ENCODE results near the gene MTRFR. TPM values are rescaled to one million over a fixed set of nuclear protein-coding genes. Genes with fewer than 3 reads are reported as not detected.

Gene MTRFR
- total RNA-seq, 1 experiment from 2014 or later: 15.7 TPM

DNA sequence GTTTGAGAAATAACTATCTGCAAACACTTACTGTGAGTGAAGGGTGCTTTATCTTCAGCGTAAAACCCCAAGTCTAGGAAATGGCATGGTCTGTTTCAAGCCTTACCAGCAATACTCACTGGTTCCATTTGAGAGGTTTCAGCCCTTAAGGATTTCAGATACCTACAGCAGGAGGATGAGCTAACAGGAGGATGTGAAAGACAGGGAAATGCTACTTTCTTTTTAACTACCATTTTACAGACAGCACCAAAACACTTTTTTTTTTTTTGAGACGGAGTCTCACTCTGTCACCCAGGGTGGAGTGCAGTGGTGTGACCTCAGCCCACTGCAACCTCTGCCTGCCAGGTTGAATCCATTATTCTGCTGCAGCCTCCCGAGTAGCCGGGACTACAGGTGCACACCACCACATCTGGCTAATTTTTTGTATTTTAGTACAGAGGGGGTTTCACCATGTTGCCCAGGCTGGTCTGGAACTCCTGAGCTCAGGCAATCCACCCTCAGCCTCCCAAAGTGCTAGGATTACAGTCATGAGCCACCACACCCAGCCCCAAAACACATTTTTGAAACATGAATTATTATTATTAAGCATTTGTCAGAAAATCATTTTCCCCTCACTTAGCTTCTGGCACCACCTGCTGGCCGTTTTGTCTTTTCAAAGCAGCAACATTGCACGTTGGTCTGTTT lies 4.6 kb downstream of the MTRFR start:
- Mint-ChIP-seq H3K9me3 (no peaks in the 10 kb centered on the region), H3K4me3 (no peak overlapping the region), H3K27me3 (ENCODE audit: low read depth) (no peaks in the 10 kb centered on the region), H3K27ac (peak overlapping the region; percentile 76), H3K4me1 (peaks cover 12% of the 10 kb centered on the region), H3K36me3 (peaks cover 16% of the 10 kb centered on the region)
- POLR2A ChIA-PET: no interaction called here
- CTCF ChIA-PET: interaction anchor here (0.6 to 4.0 kb wide), 51 partner anchors 9 to 444 kb away, joined by 3 to 42 read pairs (median 4); partner anchors contain the start of genes KMT5A, OGFOD2 and SBNO1
- DNase-seq (ENCODE audit: low spot score) (peak; percentile 63), ATAC-seq (no peak)
- TF ChIP-seq, protein P1, sequence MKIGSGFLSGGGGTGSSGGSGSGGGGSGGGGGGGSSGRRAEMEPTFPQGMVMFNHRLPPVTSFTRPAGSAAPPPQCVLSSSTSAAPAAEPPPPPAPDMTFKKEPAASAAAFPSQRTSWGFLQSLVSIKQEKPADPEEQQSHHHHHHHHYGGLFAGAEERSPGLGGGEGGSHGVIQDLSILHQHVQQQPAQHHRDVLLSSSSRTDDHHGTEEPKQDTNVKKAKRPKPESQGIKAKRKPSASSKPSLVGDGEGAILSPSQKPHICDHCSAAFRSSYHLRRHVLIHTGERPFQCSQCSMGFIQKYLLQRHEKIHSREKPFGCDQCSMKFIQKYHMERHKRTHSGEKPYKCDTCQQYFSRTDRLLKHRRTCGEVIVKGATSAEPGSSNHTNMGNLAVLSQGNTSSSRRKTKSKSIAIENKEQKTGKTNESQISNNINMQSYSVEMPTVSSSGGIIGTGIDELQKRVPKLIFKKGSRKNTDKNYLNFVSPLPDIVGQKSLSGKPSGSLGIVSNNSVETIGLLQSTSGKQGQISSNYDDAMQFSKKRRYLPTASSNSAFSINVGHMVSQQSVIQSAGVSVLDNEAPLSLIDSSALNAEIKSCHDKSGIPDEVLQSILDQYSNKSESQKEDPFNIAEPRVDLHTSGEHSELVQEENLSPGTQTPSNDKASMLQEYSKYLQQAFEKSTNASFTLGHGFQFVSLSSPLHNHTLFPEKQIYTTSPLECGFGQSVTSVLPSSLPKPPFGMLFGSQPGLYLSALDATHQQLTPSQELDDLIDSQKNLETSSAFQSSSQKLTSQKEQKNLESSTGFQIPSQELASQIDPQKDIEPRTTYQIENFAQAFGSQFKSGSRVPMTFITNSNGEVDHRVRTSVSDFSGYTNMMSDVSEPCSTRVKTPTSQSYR (CRISPR knock-in tag; IDR thresholded peaks at IDR 0.05): no peak
- TF ChIP-seq, protein P2, sequence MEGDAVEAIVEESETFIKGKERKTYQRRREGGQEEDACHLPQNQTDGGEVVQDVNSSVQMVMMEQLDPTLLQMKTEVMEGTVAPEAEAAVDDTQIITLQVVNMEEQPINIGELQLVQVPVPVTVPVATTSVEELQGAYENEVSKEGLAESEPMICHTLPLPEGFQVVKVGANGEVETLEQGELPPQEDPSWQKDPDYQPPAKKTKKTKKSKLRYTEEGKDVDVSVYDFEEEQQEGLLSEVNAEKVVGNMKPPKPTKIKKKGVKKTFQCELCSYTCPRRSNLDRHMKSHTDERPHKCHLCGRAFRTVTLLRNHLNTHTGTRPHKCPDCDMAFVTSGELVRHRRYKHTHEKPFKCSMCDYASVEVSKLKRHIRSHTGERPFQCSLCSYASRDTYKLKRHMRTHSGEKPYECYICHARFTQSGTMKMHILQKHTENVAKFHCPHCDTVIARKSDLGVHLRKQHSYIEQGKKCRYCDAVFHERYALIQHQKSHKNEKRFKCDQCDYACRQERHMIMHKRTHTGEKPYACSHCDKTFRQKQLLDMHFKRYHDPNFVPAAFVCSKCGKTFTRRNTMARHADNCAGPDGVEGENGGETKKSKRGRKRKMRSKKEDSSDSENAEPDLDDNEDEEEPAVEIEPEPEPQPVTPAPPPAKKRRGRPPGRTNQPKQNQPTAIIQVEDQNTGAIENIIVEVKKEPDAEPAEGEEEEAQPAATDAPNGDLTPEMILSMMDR (IDR thresholded peaks at IDR 0.05): peak; percentile 47

DNA sequence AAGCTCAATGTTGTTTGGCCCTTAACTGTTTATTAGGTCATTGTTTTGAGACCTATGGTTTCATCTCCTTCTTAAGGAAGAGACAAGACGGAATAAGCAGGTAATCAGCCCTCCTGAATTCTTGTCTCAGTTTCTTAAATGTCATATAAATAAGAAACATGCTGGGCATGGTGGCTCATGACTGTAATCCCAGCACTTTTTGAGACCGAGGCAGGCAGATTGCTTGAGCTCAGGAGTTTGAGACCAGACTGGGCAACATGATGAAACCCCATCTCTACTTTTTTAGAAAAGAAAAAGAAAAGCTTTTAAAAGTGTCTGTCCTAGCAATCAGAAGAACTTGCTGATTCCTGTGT lies 5.1 kb downstream of the MTRFR start:
- DNase-seq (ENCODE audit: low spot score) (no peak), ATAC-seq (no peak)
- Mint-ChIP-seq H3K36me3 (peaks cover 17% of the 10 kb centered on the region), H3K4me3 (no peak overlapping the region), H3K9me3 (no peaks in the 10 kb centered on the region), H3K27me3 (ENCODE audit: low read depth) (no peaks in the 10 kb centered on the region), H3K4me1 (peaks cover 11% of the 10 kb centered on the region), H3K27ac (no peak overlapping the region)
- no peak for TF ChIP-seq EMX1 (CRISPR knock-in tag; IDR thresholded peaks at IDR 0.05)
- TF ChIP-seq, protein P2 (IDR thresholded peaks at IDR 0.05): peak; percentile 15; the same call in 1 of the 2 replicates
- CTCF ChIA-PET: interaction anchor here (0.6 to 4.0 kb wide), 49 partner anchors 10 to 444 kb away, joined by 3 to 42 read pairs (median 4); partner anchors contain the start of genes KMT5A, OGFOD2 and SBNO1
- POLR2A ChIA-PET: no interaction called here

DNA sequence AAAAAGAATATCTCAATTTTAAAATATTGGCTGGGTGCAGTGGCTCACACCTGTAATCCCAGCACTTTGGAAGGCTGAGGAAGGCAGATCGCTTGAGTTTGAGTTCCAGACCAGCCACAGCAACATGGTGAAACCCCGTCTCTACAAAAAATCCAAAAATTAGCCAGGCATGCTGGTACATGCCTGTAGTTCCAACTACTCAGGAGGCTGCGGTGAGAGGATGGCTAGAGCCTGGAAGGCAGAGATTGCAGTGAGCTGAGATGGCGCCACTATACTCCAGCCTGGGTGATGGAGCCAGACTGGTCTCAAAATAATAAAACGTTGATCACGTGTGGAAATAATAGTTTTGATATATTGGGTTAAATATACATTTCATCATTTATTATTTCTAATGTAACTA lies 5.7 kb downstream of the MTRFR start:
- ATAC-seq (no peak), DNase-seq (ENCODE audit: low spot score) (no peak)
- no peaks in the 10 kb centered on the region for H3K9me3 Mint-ChIP-seq
- ChIA-PET CTCF (interaction anchor here (0.9 to 4.0 kb wide), 16 partner anchors 14 to 309 kb away, joined by 3 to 42 read pairs (median 5); partner anchors contain the start of gene SBNO1), POLR2A (interaction anchor here (0.5 kb wide), 1 partner anchor 170 kb away, joined by 6 read pairs; no protein-coding TSS in a partner anchor)
- no peak overlapping the region for H3K27ac Mint-ChIP-seq
- H3K4me1 Mint-ChIP-seq: peaks cover 5% of the 10 kb centered on the region
- H3K36me3 Mint-ChIP-seq: peaks cover 17% of the 10 kb centered on the region
- TF ChIP-seq, protein P3, sequence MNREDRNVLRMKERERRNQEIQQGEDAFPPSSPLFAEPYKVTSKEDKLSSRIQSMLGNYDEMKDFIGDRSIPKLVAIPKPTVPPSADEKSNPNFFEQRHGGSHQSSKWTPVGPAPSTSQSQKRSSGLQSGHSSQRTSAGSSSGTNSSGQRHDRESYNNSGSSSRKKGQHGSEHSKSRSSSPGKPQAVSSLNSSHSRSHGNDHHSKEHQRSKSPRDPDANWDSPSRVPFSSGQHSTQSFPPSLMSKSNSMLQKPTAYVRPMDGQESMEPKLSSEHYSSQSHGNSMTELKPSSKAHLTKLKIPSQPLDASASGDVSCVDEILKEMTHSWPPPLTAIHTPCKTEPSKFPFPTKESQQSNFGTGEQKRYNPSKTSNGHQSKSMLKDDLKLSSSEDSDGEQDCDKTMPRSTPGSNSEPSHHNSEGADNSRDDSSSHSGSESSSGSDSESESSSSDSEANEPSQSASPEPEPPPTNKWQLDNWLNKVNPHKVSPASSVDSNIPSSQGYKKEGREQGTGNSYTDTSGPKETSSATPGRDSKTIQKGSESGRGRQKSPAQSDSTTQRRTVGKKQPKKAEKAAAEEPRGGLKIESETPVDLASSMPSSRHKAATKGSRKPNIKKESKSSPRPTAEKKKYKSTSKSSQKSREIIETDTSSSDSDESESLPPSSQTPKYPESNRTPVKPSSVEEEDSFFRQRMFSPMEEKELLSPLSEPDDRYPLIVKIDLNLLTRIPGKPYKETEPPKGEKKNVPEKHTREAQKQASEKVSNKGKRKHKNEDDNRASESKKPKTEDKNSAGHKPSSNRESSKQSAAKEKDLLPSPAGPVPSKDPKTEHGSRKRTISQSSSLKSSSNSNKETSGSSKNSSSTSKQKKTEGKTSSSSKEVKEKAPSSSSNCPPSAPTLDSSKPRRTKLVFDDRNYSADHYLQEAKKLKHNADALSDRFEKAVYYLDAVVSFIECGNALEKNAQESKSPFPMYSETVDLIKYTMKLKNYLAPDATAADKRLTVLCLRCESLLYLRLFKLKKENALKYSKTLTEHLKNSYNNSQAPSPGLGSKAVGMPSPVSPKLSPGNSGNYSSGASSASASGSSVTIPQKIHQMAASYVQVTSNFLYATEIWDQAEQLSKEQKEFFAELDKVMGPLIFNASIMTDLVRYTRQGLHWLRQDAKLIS (CRISPR knock-in tag; IDR thresholded peaks at IDR 0.05; ENCODE audit: borderline replicate concordance): no peak
- TF ChIP-seq, protein P4, sequence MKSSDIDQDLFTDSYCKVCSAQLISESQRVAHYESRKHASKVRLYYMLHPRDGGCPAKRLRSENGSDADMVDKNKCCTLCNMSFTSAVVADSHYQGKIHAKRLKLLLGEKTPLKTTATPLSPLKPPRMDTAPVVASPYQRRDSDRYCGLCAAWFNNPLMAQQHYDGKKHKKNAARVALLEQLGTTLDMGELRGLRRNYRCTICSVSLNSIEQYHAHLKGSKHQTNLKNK (CRISPR knock-in tag; IDR thresholded peaks at IDR 0.05): no peak
- TF ChIP-seq KAT7 (CRISPR knock-in tag; IDR thresholded peaks at IDR 0.05; ENCODE audit: borderline replicate concordance): no peak
- TF ChIP-seq, protein P5, sequence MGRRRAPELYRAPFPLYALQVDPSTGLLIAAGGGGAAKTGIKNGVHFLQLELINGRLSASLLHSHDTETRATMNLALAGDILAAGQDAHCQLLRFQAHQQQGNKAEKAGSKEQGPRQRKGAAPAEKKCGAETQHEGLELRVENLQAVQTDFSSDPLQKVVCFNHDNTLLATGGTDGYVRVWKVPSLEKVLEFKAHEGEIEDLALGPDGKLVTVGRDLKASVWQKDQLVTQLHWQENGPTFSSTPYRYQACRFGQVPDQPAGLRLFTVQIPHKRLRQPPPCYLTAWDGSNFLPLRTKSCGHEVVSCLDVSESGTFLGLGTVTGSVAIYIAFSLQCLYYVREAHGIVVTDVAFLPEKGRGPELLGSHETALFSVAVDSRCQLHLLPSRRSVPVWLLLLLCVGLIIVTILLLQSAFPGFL (CRISPR knock-in tag; IDR thresholded peaks at IDR 0.05; ENCODE audit: borderline replicate concordance): no peak
- TF ChIP-seq ZNF232 (CRISPR knock-in tag; IDR thresholded peaks at IDR 0.05): no peak
- TF ChIP-seq, protein P6, sequence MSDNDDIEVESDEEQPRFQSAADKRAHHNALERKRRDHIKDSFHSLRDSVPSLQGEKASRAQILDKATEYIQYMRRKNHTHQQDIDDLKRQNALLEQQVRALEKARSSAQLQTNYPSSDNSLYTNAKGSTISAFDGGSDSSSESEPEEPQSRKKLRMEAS (CRISPR knock-in tag; IDR thresholded peaks at IDR 0.05): no peak
- no peak overlapping the region for H3K4me3 Mint-ChIP-seq
- H3K27me3 Mint-ChIP-seq (ENCODE audit: low read depth): no peaks in the 10 kb centered on the region

Measured in WTC11 (cell line).